ENCODE measurements around the gene MTFMT. TPM values are rescaled to one million over a fixed set of nuclear protein-coding genes. Genes with fewer than 3 reads are reported as not detected.

Gene MTFMT
- total RNA-seq, 1 donor from 2014 or later = 12.3 TPM

DNA sequence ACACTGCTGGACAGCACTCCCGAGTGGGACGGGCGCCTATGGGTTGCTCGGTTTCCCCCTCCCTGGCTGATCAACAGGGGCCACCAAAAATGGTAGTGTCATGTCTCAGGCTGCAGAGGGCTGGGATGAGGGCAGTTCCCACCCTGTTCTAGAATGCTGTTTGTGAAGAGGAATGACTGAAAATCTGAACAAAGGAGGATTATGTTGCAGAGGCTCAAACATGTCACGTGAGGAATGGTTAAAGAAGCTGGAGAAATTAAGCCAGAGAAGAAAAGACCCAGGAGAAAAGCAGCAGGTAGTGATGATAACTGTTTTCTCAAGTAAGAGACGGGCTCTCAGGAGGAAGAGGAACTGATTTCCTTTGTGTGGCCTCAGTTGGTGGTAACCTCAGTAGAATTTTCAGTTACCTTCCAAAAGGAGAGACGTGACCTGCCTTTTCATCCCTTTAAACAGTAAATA, 50.2 kb downstream of the MTFMT start:
- Mint-ChIP-seq H3K9me3 (ENCODE audit: unreplicated experiment) (no peaks in the 10 kb centered on the region), H3K4me3 (ENCODE audit: unreplicated experiment) (no peak overlapping the region), H3K4me1 (ENCODE audit: low read depth, unreplicated experiment) (peaks cover 1% of the 10 kb centered on the region), H3K36me3 (ENCODE audit: low read depth, unreplicated experiment) (peaks cover 21% of the 10 kb centered on the region), H3K27ac (ENCODE audit: unreplicated experiment) (no peak overlapping the region), H3K27me3 (ENCODE audit: low read depth, unreplicated experiment) (no peaks in the 10 kb centered on the region)
- Histone ChIP-seq H3K4me2 (ENCODE audit: low read length) (no peak overlapping the region), H3K9me3 (ENCODE audit: insufficient read depth, low read depth, low read length) (no peaks in the 10 kb centered on the region), H3K36me3 (ENCODE audit: insufficient read depth, low read length) (peaks cover 16% of the 10 kb centered on the region), H3K27ac (ENCODE audit: low read depth, low read length) (no peak overlapping the region), H3K27me3 (ENCODE audit: insufficient read depth, low read length) (no peaks in the 10 kb centered on the region), H4K20me1 (ENCODE audit: insufficient read depth, low read length) (peaks cover 21% of the 10 kb centered on the region), H2AFZ (ENCODE audit: low read depth, low read length) (no peak overlapping the region), H3K4me3 (ENCODE audit: insufficient read depth, low read depth, low read length) (no peak overlapping the region), H3K9ac (ENCODE audit: low read length) (no peak overlapping the region), H3K79me2 (ENCODE audit: insufficient read depth, low read length) (peaks cover 4% of the 10 kb centered on the region), H3K4me1 (ENCODE audit: insufficient read depth, low read length) (no peaks in the 10 kb centered on the region)
- no peak for DNase-seq (ENCODE audit: low read depth)
- TF ChIP-seq, protein P1, sequence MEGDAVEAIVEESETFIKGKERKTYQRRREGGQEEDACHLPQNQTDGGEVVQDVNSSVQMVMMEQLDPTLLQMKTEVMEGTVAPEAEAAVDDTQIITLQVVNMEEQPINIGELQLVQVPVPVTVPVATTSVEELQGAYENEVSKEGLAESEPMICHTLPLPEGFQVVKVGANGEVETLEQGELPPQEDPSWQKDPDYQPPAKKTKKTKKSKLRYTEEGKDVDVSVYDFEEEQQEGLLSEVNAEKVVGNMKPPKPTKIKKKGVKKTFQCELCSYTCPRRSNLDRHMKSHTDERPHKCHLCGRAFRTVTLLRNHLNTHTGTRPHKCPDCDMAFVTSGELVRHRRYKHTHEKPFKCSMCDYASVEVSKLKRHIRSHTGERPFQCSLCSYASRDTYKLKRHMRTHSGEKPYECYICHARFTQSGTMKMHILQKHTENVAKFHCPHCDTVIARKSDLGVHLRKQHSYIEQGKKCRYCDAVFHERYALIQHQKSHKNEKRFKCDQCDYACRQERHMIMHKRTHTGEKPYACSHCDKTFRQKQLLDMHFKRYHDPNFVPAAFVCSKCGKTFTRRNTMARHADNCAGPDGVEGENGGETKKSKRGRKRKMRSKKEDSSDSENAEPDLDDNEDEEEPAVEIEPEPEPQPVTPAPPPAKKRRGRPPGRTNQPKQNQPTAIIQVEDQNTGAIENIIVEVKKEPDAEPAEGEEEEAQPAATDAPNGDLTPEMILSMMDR (IDR thresholded peaks at IDR 0.05; ENCODE audit: insufficient read depth, low read depth, low read length) = no peak
- TF ChIP-seq EZH2 (IDR thresholded peaks at IDR 0.05; ENCODE audit: insufficient read depth, low read length) = no peak
- no peak for FAIRE-seq

GRCh38 chr15:64975390-64975789, 54.0 kb downstream of the MTFMT start:
- Histone ChIP-seq H3K27ac (ENCODE audit: low read depth, low read length) (no peak overlapping the region), H3K79me2 (ENCODE audit: insufficient read depth, low read length) (no peaks in the 10 kb centered on the region), H3K4me3 (ENCODE audit: insufficient read depth, low read depth, low read length) (no peak overlapping the region), H3K36me3 (ENCODE audit: insufficient read depth, low read length) (peaks cover 32% of the 10 kb centered on the region), H3K27me3 (ENCODE audit: insufficient read depth, low read length) (no peaks in the 10 kb centered on the region), H2AFZ (ENCODE audit: low read depth, low read length) (no peak overlapping the region), H3K9ac (ENCODE audit: low read length) (no peak overlapping the region), H3K4me2 (ENCODE audit: low read length) (no peak overlapping the region), H3K9me3 (ENCODE audit: insufficient read depth, low read depth, low read length) (no peaks in the 10 kb centered on the region), H4K20me1 (ENCODE audit: insufficient read depth, low read length) (peaks cover 4% of the 10 kb centered on the region), H3K4me1 (ENCODE audit: insufficient read depth, low read length) (no peaks in the 10 kb centered on the region)
- H3K4me3 Mint-ChIP-seq (ENCODE audit: unreplicated experiment) = no peak overlapping the region
- no peak for FAIRE-seq
- DNase-seq (ENCODE audit: low read depth) = peak; percentile 25
- H3K4me1 Mint-ChIP-seq (ENCODE audit: low read depth, unreplicated experiment) = peaks cover 1% of the 10 kb centered on the region
- H3K9me3 Mint-ChIP-seq (ENCODE audit: unreplicated experiment) = no peaks in the 10 kb centered on the region
- H3K36me3 Mint-ChIP-seq (ENCODE audit: low read depth, unreplicated experiment) = peaks cover 21% of the 10 kb centered on the region
- H3K27me3 Mint-ChIP-seq (ENCODE audit: low read depth, unreplicated experiment) = no peaks in the 10 kb centered on the region
- no peak overlapping the region for H3K27ac Mint-ChIP-seq (ENCODE audit: unreplicated experiment)
- TF ChIP-seq EZH2 (IDR thresholded peaks at IDR 0.05; ENCODE audit: insufficient read depth, low read length) = no peak
- TF ChIP-seq, protein P1 (IDR thresholded peaks at IDR 0.05; ENCODE audit: insufficient read depth, low read depth, low read length) = no peak

GRCh38 chr15:64970698-64971097, 58.7 kb downstream of the MTFMT start:
- Mint-ChIP-seq H3K36me3 (ENCODE audit: low read depth, unreplicated experiment) (peaks cover 15% of the 10 kb centered on the region), H3K4me1 (ENCODE audit: low read depth, unreplicated experiment) (no peaks in the 10 kb centered on the region), H3K27ac (ENCODE audit: unreplicated experiment) (no peak overlapping the region), H3K9me3 (ENCODE audit: unreplicated experiment) (no peaks in the 10 kb centered on the region), H3K4me3 (ENCODE audit: unreplicated experiment) (no peak overlapping the region), H3K27me3 (ENCODE audit: low read depth, unreplicated experiment) (no peaks in the 10 kb centered on the region)
- FAIRE-seq = no peak
- H3K36me3 ChIP-seq (ENCODE audit: insufficient read depth, low read length) = peaks cover 36% of the 10 kb centered on the region
- TF ChIP-seq, protein P1 (IDR thresholded peaks at IDR 0.05; ENCODE audit: insufficient read depth, low read depth, low read length) = no peak
- TF ChIP-seq EZH2 (IDR thresholded peaks at IDR 0.05; ENCODE audit: insufficient read depth, low read length) = no peak
- no peak overlapping the region for H3K4me2 ChIP-seq (ENCODE audit: low read length)
- H4K20me1 ChIP-seq (ENCODE audit: insufficient read depth, low read length) = no peaks in the 10 kb centered on the region
- no peak overlapping the region for H3K4me3 ChIP-seq (ENCODE audit: insufficient read depth, low read depth, low read length)
- no peak for DNase-seq (ENCODE audit: low read depth)
- no peaks in the 10 kb centered on the region for H3K79me2 ChIP-seq (ENCODE audit: insufficient read depth, low read length)
- H3K27ac ChIP-seq (ENCODE audit: low read depth, low read length) = no peak overlapping the region
- H3K4me1 ChIP-seq (ENCODE audit: insufficient read depth, low read length) = no peaks in the 10 kb centered on the region
- H3K9me3 ChIP-seq (ENCODE audit: insufficient read depth, low read depth, low read length) = no peaks in the 10 kb centered on the region
- H3K9ac ChIP-seq (ENCODE audit: low read length) = no peak overlapping the region
- H3K27me3 ChIP-seq (ENCODE audit: insufficient read depth, low read length) = no peaks in the 10 kb centered on the region
- H2AFZ ChIP-seq (ENCODE audit: low read depth, low read length) = no peak overlapping the region

Data from astrocyte (in vitro differentiated cells and primary cell).